GM12892 (cell line): ENCODE measurements around the gene AFG3L2.

Experiments used
- POLR2AphosphoS5 ChIP-seq: IDR thresholded peaks from 2 replicates; pipeline ENCODE4 v1.6.1; 2011; ENCODE audit warnings: low read depth, low read length, control low read depth
- TAF1 ChIP-seq: IDR thresholded peaks from 2 replicates; pipeline ENCODE4 v1.6.1; 2011; ENCODE audit warnings: low read depth, mild to moderate bottlenecking, control low read depth, low read length, borderline replicate concordance

DNA sequence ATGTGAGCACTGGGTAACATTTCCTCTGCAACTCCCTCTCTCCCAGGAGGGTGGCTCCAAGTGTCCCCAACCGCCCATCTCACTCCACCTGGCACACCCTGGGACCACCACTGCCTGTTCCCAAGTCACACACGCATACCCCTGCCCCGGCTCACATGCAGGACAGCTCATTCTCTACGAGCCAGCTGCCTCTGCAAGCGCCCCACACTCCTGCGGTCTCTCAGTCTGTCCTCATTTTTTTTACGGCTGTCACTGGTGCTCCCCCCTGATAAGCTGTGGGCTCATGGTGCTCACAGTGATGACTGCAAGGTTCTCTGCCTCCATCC, 30.8 kb downstream of the AFG3L2 start:
- TF ChIP-seq TAF1 (no peak), POLR2AphosphoS5 (0 out of 2 replicates have a peak, but pooled peaks have one; percentile 7)
